OCI-LY3 (cell line): ENCODE measurements around the gene LENEP.

Experiments used
- EZH2phosphoT487 ChIP-seq: fragments of 200-600 bp; shearing (Covaris generic); IDR thresholded peaks from 2 replicates; pipeline ENCODE4 v1.6.1; 2018; ENCODE audit warnings: antibody characterized with exemption, mixed run types, low read depth
- TF ChIP-seq, protein P1 (sequence below): fragments of 200-600, 300-600 bp; sonication (generic); IDR thresholded peaks from 2 replicates; pipeline ENCODE4 v1.5.1; 2014; ENCODE audit warnings: antibody characterized with exemption, low read length, low read depth

DNA sequence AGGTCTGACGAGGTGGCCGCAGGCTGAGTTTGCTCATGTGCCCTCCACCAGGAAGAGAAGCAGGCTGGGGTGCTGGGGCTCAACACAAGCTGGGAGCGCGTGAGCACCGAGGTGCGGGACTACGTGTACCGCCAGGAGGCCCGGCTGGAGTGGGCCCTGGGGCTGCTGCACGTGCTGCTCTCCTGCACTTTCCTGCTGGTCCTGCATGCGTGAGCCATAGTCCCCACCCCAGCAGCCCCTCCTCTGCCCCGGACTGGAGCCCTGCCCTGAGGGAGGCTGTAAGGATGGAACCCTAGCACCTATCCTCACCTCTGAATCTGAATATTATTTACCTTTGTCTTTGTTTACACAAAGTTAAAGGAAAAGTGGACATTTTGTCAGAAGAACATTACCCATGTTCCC lies 49.9 kb downstream of the LENEP start:
- TF ChIP-seq, protein P1, sequence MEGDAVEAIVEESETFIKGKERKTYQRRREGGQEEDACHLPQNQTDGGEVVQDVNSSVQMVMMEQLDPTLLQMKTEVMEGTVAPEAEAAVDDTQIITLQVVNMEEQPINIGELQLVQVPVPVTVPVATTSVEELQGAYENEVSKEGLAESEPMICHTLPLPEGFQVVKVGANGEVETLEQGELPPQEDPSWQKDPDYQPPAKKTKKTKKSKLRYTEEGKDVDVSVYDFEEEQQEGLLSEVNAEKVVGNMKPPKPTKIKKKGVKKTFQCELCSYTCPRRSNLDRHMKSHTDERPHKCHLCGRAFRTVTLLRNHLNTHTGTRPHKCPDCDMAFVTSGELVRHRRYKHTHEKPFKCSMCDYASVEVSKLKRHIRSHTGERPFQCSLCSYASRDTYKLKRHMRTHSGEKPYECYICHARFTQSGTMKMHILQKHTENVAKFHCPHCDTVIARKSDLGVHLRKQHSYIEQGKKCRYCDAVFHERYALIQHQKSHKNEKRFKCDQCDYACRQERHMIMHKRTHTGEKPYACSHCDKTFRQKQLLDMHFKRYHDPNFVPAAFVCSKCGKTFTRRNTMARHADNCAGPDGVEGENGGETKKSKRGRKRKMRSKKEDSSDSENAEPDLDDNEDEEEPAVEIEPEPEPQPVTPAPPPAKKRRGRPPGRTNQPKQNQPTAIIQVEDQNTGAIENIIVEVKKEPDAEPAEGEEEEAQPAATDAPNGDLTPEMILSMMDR: no peak
- TF ChIP-seq EZH2phosphoT487: no peak
